Fibroblast of skin of back (primary cell): Measurements from ENCODE around the gene AKIP1.
"Not testable (repeated sequence)": the region's sequence is repeated elsewhere in the genome, so short reads cannot be mapped to it uniquely, and the experiment has no call there.

Experiments
- DNase-seq: peaks from one replicate; pipeline ENCODE4 v3.0.0-alpha.2; 2013

Gene AKIP1

GRCh38 chr11:8917157-8917825 is 6.3 kb downstream of the AKIP1 start:
- peak; percentile 96 for DNase-seq

- DNase-seq, result no peak
Observed at GRCh38 chr11:8922691-8923090, 11.7 kb downstream of the AKIP1 start.

- no peak for DNase-seq
Observed at GRCh38 chr11:8925711-8926110, 14.7 kb downstream of the AKIP1 start.

- DNase-seq, result no peak
Observed at GRCh38 chr11:8926236-8926635, 15.2 kb downstream of the AKIP1 start.

- DNase-seq, result no peak
Observed at GRCh38 chr11:8927233-8927632, 16.2 kb downstream of the AKIP1 start.

GRCh38 chr11:8928205-8928604 is 17.2 kb downstream of the AKIP1 start:
- DNase-seq, result no peak

- DNase-seq, result peak; percentile 33
Observed at GRCh38 chr11:8928981-8929615, 18.1 kb downstream of the AKIP1 start.

- peak; percentile 69 for DNase-seq
Observed at GRCh38 chr11:8930456-8931175, 19.6 kb downstream of the AKIP1 start.

- DNase-seq, result no peak
Observed at GRCh38 chr11:8932564-8933180, 21.7 kb downstream of the AKIP1 start, which contains the start of gene C11orf16. Gene C11orf16 (minus strand): TSS chr11:8932947. CDS start chr11:8932308, 639 bp downstream.

GRCh38 chr11:8933931-8934330 is 22.9 kb downstream of the AKIP1 start:
- DNase-seq, result no peak

- DNase-seq, result peak; percentile 84
Observed at GRCh38 chr11:8934742-8935488, 23.9 kb downstream of the AKIP1 start.

GRCh38 chr11:8935789-8936188 is 24.8 kb downstream of the AKIP1 start:
- not testable (repeated sequence) for DNase-seq

GRCh38 chr11:8937159-8937558 is 26.2 kb downstream of the AKIP1 start:
- no peak for DNase-seq

- DNase-seq, result no peak
Observed at GRCh38 chr11:8937659-8938058, 26.7 kb downstream of the AKIP1 start.

GRCh38 chr11:8941341-8942103 is 30.5 kb downstream of the AKIP1 start:
- no peak for DNase-seq

GRCh38 chr11:8942518-8943066 is 31.6 kb downstream of the AKIP1 start, which contains the start of gene ASCL3:
Gene ASCL3 (minus strand): TSS chr11:8943016. CDS start chr11:8938161, 4,855 bp downstream.
- no peak for DNase-seq

- no peak for DNase-seq
Observed at GRCh38 chr11:8947230-8947943, 36.4 kb downstream of the AKIP1 start.

- no peak for DNase-seq
Observed at GRCh38 chr11:8948886-8949285, 37.9 kb downstream of the AKIP1 start.

GRCh38 chr11:8956860-8957259 is 45.9 kb downstream of the AKIP1 start:
- no peak for DNase-seq

GRCh38 chr11:8959546-8960166 is 48.7 kb downstream of the AKIP1 start:
- DNase-seq, result peak; percentile 82
